GM18526 (cell line): ENCODE data around the gene NUTM2F.

Experiments used
- POLR2A ChIP-seq: IDR thresholded peaks from 3 replicates; pipeline ENCODE4 v1.6.1; 2011; ENCODE audit not compliant: insufficient read length; ENCODE audit errors: extremely low read depth

Gene NUTM2F

DNA sequence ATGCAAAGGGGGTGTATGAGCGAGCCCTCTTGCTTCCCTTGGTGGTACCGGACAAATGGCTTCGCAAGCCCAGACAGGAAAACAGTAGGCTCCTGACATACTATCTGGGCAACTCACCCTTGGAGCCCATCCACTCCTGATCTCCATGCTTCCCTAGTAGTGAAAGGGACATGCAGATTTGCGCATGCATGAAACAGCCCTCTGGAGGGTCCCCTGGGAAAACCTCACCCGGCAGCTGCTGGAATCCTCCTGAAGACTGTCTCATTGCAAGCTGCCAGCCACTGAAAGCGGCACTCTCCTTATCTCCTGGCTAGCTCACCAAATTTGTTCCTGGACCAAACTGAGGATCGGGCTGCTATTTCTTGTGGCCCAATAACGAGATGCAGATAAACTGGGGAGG is 59.2 kb downstream of the NUTM2F start:
- TF ChIP-seq POLR2A: no peak
